K562 (cell line): ENCODE results near the gene BEST3. TPM values are rescaled to one million over a fixed set of nuclear protein-coding genes. Genes with fewer than 3 reads are reported as not detected.

Experiments
- BCL6 ChIP-seq: fragments of 250-450 bp; sonication (Bioruptor Pico); IDR thresholded peaks from 2 replicates; pipeline ENCODE4 v1.4.0; 2020
- CEBPB ChIP-seq: fragments of 450-650 bp; IDR thresholded peaks from 2 replicates; pipeline ENCODE4 v1.6.1; 2016; ENCODE audit warnings: missing genetic modification characterization, missing compliant biosample characterization
- COPS2 ChIP-seq: fragments of 450-650 bp; conservative IDR thresholded peaks from 2 replicates; pipeline ENCODE4 v1.6.1; 2016; ENCODE audit warnings: mild to moderate bottlenecking, moderate library complexity
- CREBBP ChIP-seq: IDR thresholded peaks from one replicate; pipeline ENCODE4 v1.6.1; 2012; ENCODE audit warnings: low read depth, mild to moderate bottlenecking, control low read depth, inconsistent platforms, low read length
- EP300 ChIP-seq: IDR thresholded peaks from 2 replicates; pipeline ENCODE4 v1.6.1; 2012; ENCODE audit warnings: low read length, improper control_type of control experiment
- KDM4B ChIP-seq, 2 experiments: fragments of 450-650 bp in 1 of 2; sonication (generic) in 1 of 2; IDR thresholded peaks; 2 replicates each; pipeline ENCODE4 v1.6.1; 2016 to 2017; ENCODE audit warnings: borderline replicate concordance in 2 of 2, antibody characterized with exemption in 1 of 2, low read depth in 1 of 2, mild to moderate bottlenecking in 1 of 2
- MAFG ChIP-seq: fragments of 450-650 bp; conservative IDR thresholded peaks from 2 replicates; pipeline ENCODE4 v1.6.1; 2016; ENCODE audit warnings: missing genetic modification characterization, missing compliant biosample characterization
- NRF1 ChIP-seq, 2 experiments: fragments of 450-650 bp; IDR thresholded peaks in 1 of 2; conservative IDR thresholded peaks in 1 of 2; 2 replicates each; pipeline ENCODE4 v1.6.1; 2014; ENCODE audit warnings: mild to moderate bottlenecking in 2 of 2
- PHTF2 ChIP-seq: fragments of 250-450 bp; sonication (Bioruptor Pico); IDR thresholded peaks from 2 replicates; pipeline ENCODE4 v1.5.0; 2021; ENCODE audit warnings: mild to moderate bottlenecking
- POLR2AphosphoS2 ChIP-seq: IDR thresholded peaks from 2 replicates; pipeline ENCODE4 v1.6.1; 2012; ENCODE audit warnings: low read length, improper control_type of control experiment
- RBM22 ChIP-seq: fragments of 200-400 bp; formaldehyde crosslinking; IDR thresholded peaks from 2 replicates; pipeline ENCODE4 v1.6.1; 2018; ENCODE audit warnings: low read length, low read depth; ENCODE audit not compliant: poor library complexity, severe bottlenecking
- SMAD2 ChIP-seq: fragments of 150-350 bp; IDR thresholded peaks from 2 replicates; pipeline ENCODE4 v1.6.1; 2014; ENCODE audit warnings: low read depth, mild to moderate bottlenecking, low read length
- ZC3H8 ChIP-seq: fragments of 450-650 bp; IDR thresholded peaks from 2 replicates; pipeline ENCODE4 v1.6.1; 2017
- ZNF165 ChIP-seq: fragments of 250-450 bp; sonication (Bioruptor Pico); IDR thresholded peaks from 2 replicates; pipeline ENCODE4 v1.4.0; 2020; ENCODE audit warnings: borderline replicate concordance
- ZNF263 ChIP-seq: sonication (generic); formaldehyde crosslinking; IDR thresholded peaks from 2 replicates; pipeline ENCODE4 v1.8.0; 2022; ENCODE audit warnings: mild to moderate bottlenecking, missing genetic modification reagents, borderline replicate concordance
- polyA plus RNA-seq, 8 experiments: library from polyadenylated mRNA; depleted of rRNA in 4 of 8; stranded (reverse) in 5 of 8; unstranded in 3 of 8; fragments of >200 nt; fragmentation: Nextera tagmentation in 2 of 8; fragmentation: Illumina TruSeq in 1 of 8; extraction: Ambion mirVana in 2 of 8; extraction: Trizol in 1 of 8; gene quantifications; 2 replicates each; pipeline versions ENCODE4 v1.2.1 to v1.2.3, GENCODE V29; 2011 to 2014; ENCODE audit warnings: inconsistent platforms in 1 of 8, missing spikeins in 1 of 8
- total RNA-seq, 7 experiments: library from RNA; depleted of rRNA in 6 of 7; stranded (reverse); fragments of >200 nt in 6 of 7; fragmentation: Illumina TruSeq in 2 of 7; extraction: Trizol in 2 of 7; gene quantifications; 2 replicates each; pipeline versions ENCODE4 v1.2.1 to v1.2.3, GENCODE V29; 2011 to 2021; ENCODE audit warnings: low replicate concordance in 1 of 7
- TF ChIP-seq, protein P1 (sequence below): fragments of 250-450 bp; sonication (Bioruptor Pico); IDR thresholded peaks from 2 replicates; pipeline ENCODE4 v1.4.0; 2020; ENCODE audit warnings: mild to moderate bottlenecking, moderate library complexity, borderline replicate concordance
- TF ChIP-seq, protein P2 (sequence below): IDR thresholded peaks from 3 replicates; pipeline ENCODE4 v1.6.1; 2011; ENCODE audit warnings: borderline replicate concordance, mild to moderate bottlenecking, moderate library complexity; ENCODE audit not compliant: insufficient read length; ENCODE audit errors: extremely low read depth

BEST3 gene
- total and polyA plus RNA-seq, 9 of the 15 experiments (the other 6 are each of a cell fraction or from before 2014, with no cell fraction given), result 0.15 TPM; not detected in 8

DNA sequence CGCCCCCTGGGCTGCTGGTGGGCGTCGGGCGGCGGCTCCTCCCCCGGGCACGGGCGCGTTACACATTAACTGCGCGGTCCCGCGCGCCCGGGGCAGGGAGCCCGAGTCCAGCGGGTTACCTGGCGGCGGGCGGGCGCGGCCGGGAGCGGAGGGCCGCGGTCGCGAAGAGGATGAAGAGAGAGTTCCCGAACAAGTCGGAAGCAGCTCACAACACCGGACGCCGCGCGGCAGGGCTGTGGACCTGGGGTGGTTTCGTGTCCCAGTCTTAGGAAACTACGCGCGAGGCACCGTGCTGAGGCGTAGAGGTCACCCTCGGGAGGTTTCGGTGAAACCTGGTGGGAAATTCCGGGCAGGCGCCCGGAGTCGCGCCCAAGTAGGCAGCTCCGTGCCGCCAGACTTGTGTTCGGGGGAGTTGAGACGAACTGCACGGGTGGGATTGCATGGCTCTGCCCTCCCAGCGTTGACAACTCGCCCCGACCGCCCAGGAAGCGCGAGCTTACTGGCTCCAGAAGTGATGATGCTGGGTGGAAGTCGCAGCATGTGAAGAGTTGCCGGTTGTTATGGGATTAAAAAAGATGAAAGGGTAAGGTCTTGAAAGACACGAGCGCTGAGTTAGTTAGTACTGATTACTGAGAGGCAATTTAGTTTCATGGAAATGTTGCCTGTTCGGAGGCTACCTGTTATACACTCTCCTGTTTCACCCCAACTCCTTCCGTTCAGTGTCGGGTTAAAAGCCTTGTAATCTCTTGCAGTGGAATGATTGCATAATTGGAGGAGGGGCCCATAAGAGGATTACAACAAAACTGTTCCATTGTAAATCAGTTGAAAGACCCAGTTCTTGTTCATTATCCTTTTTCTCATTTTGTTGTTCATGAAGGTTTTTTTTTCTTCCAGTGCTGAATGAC is 40.4 kb upstream of the BEST3 start (continued):
- TF ChIP-seq, protein P1, sequence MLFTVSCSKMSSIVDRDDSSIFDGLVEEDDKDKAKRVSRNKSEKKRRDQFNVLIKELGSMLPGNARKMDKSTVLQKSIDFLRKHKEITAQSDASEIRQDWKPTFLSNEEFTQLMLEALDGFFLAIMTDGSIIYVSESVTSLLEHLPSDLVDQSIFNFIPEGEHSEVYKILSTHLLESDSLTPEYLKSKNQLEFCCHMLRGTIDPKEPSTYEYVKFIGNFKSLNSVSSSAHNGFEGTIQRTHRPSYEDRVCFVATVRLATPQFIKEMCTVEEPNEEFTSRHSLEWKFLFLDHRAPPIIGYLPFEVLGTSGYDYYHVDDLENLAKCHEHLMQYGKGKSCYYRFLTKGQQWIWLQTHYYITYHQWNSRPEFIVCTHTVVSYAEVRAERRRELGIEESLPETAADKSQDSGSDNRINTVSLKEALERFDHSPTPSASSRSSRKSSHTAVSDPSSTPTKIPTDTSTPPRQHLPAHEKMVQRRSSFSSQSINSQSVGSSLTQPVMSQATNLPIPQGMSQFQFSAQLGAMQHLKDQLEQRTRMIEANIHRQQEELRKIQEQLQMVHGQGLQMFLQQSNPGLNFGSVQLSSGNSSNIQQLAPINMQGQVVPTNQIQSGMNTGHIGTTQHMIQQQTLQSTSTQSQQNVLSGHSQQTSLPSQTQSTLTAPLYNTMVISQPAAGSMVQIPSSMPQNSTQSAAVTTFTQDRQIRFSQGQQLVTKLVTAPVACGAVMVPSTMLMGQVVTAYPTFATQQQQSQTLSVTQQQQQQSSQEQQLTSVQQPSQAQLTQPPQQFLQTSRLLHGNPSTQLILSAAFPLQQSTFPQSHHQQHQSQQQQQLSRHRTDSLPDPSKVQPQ (CRISPR knock-in tag), result no peak
- TF ChIP-seq EP300, result no peak
- TF ChIP-seq BCL6, result no peak
- no peak for TF ChIP-seq COPS2
- TF ChIP-seq POLR2AphosphoS2, result no peak
- TF ChIP-seq SMAD2, result no peak
- no peak for TF ChIP-seq KDM4B (IDR thresholded peaks at IDR 0.05; ENCODE audit: borderline replicate concordance in 2 of 2, low read depth in 1 of 2)
- TF ChIP-seq ZNF165 (CRISPR knock-in tag), result no peak
- TF ChIP-seq MAFG (tag), result no peak
- no peak for TF ChIP-seq RBM22
- TF ChIP-seq, protein P2, sequence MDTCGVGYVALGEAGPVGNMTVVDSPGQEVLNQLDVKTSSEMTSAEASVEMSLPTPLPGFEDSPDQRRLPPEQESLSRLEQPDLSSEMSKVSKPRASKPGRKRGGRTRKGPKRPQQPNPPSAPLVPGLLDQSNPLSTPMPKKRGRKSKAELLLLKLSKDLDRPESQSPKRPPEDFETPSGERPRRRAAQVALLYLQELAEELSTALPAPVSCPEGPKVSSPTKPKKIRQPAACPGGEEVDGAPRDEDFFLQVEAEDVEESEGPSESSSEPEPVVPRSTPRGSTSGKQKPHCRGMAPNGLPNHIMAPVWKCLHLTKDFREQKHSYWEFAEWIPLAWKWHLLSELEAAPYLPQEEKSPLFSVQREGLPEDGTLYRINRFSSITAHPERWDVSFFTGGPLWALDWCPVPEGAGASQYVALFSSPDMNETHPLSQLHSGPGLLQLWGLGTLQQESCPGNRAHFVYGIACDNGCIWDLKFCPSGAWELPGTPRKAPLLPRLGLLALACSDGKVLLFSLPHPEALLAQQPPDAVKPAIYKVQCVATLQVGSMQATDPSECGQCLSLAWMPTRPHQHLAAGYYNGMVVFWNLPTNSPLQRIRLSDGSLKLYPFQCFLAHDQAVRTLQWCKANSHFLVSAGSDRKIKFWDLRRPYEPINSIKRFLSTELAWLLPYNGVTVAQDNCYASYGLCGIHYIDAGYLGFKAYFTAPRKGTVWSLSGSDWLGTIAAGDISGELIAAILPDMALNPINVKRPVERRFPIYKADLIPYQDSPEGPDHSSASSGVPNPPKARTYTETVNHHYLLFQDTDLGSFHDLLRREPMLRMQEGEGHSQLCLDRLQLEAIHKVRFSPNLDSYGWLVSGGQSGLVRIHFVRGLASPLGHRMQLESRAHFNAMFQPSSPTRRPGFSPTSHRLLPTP, result no peak
- TF ChIP-seq PHTF2, result no peak
- no peak for TF ChIP-seq NRF1 (conservative IDR thresholded peaks at IDR 0.05 in 1 of 2, IDR thresholded peaks at IDR 0.05 in 1 of 2)
- no peak for TF ChIP-seq ZC3H8
- no peak for TF ChIP-seq ZNF263
- TF ChIP-seq CREBBP, result no peak
- TF ChIP-seq CEBPB (tag), result peak; percentile 98
